IMR-90 (cell line): ENCODE measurements around the gene NR1D1.

Experiments used
- POLR2A ChIP-seq: IDR thresholded peaks from 2 replicates; pipeline ENCODE4 v1.6.1; 2012; ENCODE audit warnings: mild to moderate bottlenecking, low read depth, low read length
- TF ChIP-seq, protein P1 (sequence below): conservative IDR thresholded peaks from 2 replicates; pipeline ENCODE4 v1.5.1; 2012; ENCODE audit warnings: mild to moderate bottlenecking, low read depth, low read length, improper control_type of control experiment

DNA sequence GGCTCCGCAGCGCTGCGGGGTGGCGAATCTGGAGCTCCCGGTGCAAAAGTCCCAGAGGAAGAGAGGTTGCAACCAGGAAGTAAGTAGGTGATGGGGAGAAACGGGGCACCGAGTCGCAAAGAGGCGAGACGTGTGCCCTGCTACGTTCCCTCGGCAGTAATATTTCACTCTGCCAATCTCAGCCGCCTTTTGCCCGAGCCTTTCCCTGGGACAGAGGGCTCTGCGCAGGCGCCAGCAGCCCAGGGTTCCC is at the start of gene NR1D1:
- TF ChIP-seq, protein P1, sequence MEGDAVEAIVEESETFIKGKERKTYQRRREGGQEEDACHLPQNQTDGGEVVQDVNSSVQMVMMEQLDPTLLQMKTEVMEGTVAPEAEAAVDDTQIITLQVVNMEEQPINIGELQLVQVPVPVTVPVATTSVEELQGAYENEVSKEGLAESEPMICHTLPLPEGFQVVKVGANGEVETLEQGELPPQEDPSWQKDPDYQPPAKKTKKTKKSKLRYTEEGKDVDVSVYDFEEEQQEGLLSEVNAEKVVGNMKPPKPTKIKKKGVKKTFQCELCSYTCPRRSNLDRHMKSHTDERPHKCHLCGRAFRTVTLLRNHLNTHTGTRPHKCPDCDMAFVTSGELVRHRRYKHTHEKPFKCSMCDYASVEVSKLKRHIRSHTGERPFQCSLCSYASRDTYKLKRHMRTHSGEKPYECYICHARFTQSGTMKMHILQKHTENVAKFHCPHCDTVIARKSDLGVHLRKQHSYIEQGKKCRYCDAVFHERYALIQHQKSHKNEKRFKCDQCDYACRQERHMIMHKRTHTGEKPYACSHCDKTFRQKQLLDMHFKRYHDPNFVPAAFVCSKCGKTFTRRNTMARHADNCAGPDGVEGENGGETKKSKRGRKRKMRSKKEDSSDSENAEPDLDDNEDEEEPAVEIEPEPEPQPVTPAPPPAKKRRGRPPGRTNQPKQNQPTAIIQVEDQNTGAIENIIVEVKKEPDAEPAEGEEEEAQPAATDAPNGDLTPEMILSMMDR: no peak
- peak; percentile 92 for TF ChIP-seq POLR2A
